Activated CD4-positive, alpha-beta T cell treated with anti-CD3 and anti-CD28 coated beads, Interleukin-2, Interleukin-4, amounts not matched to agents 100 ng/mL and 50 ng/mL, durations not matched to agents 16 hours and 8 hours (primary cell): ENCODE results near the gene ADAMTS4.
A peak's percentile ranks its signal among the peaks of the same experiment; 100 is the strongest.

ENCODE experiments used
- DNase-seq: peaks from one replicate; pipeline ENCODE4 v3.0.0-alpha.2; 2020; ENCODE audit warnings: low spot score

The ADAMTS4 gene

DNA sequence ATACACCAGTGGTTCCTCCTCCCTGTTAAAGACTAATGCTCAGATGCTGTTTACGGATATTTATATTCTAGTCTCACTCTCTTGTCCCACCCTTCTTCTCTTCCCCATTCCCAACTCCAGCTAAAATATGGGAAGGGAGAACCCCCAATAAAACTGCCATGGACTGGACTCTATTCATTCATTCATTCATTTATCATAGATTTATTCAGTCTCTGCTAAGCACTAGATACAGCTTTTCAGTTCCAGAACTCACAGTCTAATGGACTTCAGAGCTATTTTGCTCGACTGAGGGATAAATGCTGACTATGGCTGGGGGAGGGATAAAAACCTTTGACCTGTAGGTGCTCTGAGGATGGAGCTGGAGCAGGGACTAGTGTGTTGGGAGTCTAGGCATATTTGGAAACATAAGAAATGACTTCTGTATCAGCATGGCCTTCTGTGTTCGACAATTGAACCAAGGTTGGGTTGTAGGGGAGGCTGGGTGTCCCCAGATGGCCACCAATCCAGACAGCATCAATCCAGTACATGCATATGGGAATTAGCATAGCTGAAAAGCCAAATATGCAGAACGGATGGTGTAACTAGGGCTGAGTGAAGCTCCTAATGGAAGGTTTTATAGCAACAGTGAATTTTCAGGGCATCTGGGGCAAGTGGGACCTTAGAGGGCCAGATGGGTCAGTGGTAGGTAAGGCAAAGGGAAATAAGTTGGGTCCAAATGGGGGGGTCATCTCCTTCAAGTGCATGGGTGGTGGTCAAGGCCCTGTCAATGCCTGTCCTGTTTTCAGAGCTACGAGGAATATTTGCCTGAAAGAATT, 20.4 kb upstream of the ADAMTS4 start:
- no peak for DNase-seq

DNA sequence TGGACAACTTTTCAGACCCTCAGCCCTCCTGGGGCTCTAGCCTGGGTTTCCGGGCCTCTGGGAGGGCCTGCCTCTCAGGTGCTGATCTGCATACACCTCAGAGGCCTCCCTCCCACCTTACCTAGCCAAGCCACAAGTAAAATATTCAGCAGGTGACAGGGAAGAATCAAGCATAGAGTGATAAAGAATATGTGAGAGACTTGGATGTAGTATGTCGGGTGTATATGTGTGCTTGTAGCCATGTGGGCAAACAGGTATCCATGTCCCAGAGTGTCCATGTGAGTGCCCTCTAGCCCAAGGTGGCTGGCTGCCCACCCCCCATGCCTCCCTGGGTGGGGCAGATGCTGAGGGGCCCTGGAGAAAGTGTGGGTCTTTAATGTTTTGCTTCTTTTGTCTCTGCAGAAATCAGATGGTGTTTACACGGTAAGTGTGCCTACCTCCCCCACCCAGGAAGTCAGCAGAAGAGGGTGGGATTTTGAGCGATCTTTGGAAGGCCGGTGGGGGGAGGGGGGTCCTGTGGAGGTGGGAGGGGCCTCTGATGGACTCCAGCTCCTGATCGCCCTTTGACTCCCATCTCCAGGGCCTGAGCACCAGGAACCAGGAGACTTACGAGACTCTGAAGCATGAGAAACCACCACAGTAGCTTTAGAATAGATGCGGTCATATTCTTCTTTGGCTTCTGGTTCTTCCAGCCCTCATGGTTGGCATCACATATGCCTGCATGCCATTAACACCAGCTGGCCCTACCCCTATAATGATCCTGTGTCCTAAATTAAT, 19.6 kb upstream of the ADAMTS4 start:
- DNase-seq, result no peak

DNA sequence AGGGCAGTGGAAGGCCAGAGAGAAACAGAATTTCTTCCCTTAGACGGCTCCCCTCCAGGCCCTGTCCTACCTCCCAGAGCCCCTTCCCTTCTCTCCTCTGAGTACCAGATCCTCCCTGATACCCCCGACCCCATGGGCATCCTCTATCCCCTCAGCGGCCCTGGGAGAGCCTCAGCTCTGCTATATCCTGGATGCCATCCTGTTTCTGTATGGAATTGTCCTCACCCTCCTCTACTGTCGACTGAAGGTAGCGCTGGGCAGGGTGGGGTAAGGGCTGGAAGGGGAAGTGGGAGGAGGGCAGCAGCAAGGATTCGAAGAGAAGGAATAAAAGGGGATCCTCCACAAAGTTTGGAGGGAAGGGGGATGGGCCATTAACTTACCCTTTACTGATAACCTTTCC, 19.0 kb upstream of the ADAMTS4 start:
- no peak for DNase-seq

DNA sequence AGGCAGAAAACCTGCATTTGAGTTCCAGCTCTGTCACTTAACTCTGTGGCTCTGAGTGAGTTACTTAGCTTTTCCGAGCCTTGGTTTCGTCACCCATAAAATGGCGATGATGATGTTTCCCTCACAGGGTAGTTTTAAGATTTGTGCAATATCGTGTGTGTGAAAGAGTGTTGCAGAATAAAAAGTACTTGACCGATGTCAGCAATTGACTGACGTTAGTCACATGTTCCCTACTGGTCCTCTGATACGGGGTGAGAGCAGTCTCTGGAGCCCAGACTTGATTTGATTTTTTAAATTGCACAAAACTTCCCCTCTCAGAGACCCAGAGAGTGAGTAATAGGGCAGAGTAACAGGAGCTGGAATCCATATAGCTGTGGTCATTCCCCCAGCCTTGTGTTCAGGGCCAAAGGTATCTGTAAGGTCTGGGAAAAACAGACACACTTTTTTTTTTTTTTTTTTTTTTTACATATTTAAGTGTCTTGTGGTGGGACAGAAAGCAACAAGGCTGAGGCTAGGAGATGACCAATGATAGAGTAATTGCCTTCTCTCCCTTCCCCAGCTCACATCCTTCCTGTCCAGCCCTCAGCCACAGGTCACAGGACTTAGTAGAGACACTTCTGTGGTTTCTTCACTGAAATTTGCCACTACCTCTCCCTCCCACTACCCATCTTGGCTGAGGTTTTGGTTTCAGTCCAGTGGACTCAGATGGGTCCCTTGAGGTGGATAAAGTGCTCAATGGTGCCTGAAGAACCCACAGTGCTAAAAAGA, 18.3 kb upstream of the ADAMTS4 start:
- peak; percentile 24 for DNase-seq

DNA sequence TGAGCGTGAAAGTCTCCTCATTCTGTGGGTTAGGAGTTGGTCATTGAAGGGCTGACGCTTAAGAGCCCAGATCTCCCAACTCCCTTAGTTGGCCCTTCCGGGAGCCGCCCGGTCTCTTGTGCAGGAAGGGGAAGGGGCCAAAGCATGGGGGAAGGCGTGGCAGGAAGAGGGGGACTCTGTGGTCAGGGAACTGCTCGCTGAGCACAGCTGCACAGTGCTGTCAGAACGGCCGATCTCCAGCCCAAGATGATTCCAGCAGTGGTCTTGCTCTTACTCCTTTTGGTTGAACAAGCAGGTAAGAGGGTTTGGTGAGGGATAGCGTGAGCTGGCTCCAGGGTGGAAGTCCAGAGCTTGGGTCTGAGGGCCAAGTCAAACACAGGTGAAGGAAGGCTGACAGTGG, 16.2 kb upstream of the ADAMTS4 start, which contains the start of gene FCER1G:
Gene FCER1G (plus strand): TSS at position 220 of the 400 bp plus-strand sequence. CDS start 27 bp downstream, at position 247.
- DNase-seq, result no peak

DNA sequence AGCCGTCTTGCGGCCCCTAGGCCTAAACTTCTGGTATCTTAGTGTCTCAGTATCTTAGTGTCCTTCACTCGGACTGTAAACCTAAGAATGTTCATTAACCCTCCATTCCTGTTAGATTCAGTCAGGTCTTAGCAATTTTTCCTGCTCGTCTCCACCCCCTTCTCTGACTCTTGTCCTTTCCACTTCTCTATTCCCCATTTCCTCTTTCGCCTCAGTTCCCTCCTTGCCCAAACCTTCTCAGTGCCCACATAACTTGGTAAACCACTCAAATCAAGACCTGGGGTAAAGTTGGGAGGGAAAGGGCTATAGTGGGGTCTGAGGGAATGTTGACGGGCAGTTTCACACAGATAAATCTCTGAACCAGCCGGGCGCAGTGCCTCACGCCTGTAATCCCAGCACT, 15.5 kb upstream of the ADAMTS4 start:
- no peak for DNase-seq

DNA sequence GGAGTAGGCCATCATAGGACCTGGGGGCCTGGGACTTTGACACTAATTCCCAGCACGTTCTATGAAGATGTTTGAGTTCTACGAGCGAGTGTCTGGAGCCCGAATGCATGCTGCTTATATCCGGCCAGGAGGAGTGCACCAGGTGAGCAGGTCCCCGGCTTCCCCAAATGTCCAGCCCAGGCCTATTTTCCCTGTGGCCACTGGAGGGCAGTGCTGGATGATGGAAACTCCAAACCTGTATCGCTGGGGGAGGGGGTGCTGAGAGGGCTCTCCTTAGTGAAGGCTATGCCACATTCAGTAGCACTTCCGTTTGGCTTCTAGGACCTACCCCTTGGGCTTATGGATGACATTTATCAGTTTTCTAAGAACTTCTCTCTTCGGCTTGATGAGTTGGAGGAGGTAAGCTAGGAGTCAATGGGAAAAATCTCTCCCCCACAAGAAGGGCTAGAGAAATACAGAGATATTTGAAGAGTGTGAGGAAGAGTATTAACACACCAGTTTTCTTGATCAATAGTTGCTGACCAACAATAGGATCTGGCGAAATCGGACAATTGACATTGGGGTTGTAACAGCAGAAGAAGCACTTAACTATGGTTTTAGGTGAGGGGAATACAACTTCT, 11.0 kb upstream of the ADAMTS4 start:
- peak; percentile 67 for DNase-seq

DNA sequence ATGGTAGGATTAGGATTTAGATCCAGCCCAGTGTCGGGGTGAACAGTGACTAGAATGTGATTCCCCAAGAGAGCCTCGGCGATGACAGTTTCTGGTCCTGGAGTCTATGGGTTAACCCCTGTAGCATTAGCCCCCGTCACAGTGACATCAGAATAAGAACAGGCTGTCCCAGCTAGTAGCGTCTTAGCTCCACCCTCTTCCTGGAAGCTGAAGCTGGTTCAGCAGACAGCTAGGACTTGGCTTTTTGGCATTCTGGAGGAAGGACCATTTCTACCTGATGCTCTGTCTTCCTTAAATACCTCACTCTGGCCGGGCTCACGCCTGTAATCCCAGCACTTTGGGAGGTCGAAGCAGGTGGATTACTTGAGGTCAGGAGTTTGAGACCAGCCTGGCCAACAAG, 8.3 kb upstream of the ADAMTS4 start:
- no peak for DNase-seq

DNA sequence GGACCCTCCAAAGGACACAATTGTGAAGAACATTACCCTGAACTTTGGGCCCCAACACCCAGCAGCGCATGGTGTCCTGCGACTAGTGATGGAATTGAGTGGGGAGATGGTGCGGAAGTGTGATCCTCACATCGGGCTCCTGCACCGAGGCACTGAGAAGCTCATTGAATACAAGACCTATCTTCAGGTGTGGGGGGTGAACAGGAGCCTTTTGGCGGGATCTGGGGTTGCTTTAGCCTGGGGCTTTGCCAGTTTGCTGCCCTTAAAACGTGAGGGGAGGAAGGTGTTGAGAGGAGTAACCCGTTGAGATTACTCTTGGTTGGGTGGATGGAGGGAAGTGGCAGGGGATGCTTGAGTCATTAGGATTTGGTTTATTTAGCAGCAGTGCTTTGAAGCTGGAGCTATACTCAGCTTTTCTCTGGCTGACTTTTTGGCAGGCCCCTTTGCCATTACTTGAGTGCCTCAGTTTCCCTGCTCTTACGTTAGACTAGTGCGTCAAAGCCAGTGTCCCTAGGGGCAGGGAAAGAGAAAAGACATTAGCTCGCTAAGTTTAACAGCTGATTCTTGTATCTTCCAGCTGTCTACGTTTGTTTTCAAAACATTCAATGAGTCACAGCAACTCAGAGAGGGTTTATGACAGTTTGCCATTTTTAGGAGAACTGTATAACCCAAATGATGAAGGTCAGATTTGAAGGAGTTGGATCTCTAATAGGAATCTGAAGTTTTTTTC, 7.7 kb upstream of the ADAMTS4 start:
- DNase-seq, result no peak

DNA sequence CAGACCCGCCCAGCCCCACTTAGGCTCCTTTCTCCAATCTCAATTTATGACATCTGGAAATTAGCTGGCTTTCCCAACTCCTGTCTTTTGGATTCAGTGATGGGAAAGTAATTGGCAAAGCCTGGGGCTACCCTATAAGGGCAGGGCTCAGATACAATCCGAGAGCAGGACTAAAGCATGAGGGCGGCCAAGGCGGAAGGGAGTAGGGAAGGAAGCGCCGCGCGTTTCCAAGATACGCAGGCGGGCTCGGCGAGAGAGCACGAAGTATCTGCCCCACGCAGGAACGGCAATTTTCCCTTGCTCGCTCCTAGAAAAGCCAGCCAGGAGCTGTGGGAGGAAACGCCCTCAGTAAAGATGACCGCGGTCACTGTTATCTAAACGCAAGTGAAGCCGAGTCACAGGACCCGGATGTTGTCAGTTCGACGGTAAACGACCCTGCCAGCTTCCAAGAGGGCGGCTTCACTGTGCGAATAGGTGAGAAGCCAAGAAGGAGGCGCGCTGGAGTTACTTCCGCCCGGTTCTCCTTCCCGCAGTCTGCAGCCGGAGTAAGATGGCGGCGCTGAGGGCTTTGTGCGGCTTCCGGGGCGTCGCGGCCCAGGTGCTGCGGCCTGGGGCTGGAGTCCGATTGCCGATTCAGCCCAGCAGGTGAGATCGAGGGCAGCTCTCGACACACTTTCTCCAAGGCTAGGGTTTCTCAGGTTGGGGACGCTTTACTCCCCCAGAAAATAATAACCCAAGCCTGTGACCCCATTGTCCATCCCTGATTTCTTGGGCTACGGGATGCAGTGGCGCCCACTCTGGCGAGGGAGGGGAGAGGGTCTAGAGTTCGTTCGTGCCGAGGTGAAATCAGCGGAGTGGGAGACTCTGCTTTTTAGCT, 3.2 kb upstream of the ADAMTS4 start, which contains the start of gene NDUFS2:
Gene NDUFS2 (plus strand): TSS at position 532 of the 877 bp plus-strand sequence. CDS start 19 bp downstream, at position 551.
- DNase-seq, result peak; percentile 98

DNA sequence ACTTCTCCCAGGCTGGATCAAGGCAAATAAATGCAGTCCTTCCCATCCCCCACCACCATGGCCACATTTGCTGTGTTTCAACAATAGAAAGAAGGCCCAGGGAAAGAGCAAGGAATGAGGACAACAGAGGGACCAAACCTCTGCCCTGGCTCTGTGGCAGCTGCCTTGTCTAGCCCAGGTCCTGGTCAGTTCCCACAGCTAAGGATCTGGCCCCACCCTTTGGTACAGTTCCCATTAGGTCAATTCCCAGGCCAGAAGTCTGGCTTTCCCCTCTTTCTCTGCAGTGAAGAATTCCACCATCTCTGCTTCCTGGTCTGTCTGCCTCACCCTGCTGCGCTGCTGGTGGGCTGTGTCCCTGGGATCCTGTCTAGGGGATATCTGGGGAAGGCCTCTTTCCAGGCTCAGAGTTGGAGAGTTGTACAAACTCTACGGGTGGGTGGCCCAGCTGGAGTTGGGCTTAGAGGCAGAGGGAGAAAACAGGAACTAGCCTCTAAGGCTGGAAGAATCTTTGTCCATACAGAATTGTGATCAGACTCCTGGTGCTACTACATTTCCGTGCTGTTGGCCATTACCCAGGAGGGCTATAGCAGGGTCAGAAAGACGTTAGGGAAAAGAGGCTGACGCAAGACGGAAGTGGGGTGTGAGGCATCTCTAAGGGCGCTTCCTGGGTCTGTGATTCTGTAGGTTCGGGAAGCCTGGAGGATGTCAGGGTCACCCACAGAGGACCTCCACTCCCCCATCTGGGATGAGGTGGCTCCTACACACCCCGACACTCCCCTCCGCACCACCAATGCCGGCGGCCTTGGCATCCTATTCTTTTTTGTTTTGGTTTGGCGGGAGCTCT, 2.4 kb upstream of the ADAMTS4 start:
- no peak for DNase-seq

DNA sequence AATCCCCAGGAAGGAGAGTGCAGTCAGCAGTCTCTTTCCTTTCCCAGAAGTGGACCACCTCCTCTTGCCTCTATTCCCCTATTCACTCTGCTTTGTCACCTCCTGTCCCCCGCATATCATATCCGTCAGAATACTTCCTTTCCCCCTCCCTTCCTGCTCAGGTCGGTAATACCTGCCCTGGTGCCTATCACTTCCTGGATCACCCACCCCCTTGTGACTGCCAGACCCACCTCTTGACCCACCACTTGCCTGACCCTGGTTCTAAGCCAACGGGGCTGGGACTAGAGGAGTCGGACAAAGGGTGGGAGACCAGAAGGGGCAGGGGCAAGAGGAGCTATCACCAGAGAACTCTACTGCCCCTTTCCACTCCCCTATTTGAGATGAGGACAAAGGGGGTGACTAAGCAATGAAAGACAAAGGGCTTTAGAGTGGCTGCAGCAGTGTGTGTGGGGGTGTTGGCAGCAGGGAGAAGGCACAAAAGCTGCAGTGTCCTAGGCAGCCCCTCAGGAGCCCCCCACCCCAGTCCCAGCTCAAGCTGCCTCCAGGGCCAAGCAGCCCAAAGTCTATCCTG, 1.7 kb upstream of the ADAMTS4 start:
- no peak for DNase-seq

DNA sequence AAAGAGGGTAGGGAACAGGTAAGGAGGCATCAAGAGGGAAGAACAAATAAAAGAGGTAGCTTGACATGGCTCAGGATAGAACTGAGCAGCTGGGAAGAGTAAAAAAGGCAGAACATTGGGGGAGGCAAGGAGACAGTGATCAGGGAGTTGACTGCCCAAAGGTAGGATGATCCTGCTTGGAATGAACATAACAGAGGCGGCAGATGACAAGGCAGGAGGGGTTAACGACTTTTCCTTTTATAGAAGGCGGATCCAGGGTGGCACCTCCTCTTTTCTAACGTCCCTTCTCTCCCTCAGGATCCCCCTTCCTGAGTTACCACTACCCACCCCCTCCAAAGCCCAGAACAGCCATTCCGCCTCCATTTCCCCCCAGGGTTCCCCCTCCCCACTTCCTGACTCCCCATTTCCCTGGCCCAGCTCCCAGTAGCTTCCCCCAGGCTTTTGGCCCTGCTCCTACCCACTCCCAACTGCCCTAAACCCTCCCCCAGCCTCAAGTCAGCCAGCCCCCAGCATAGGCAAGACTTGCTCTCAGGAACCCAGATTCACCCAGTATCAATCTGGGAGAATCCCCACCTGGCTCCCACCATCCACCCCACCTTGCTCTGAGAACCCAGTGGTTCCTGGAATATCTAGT, 769 bp upstream of the ADAMTS4 start:
- no peak for DNase-seq

DNA sequence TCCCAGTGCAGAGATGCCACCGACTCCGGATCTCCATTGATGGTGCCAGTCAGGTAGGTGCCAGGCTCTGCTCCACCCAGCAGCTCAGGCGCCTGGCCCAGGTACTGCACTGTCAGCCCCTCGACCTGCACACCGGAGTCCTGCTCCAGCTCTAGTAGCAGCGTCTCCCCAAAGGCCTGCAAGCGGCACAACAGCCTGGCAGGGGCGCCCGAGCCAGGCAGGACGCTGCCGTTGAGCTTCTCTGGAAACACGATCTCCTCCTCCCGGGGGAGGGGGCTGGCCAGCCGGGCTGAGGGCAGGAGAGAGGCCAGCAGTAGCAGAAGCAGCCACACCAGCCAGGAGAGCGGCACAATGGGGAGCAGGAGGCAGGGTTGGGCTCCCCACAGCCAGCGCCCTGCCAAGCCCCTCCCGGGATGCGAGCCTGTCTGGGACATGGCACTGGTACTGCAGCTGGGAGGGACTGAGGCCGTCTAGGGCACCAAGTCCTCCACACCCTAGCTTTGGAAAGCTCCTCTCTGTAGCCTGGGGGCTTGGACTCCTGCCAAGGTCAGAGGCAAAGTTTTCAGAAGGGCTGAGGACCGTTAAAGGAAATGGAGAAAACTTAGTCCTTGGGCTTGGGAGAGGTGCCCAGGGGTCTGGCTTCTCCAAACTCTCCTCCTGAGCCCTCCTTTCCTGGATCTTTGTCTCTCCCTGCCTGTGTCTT, 509 bp downstream of the ADAMTS4 start:
- DNase-seq, result no peak

DNA sequence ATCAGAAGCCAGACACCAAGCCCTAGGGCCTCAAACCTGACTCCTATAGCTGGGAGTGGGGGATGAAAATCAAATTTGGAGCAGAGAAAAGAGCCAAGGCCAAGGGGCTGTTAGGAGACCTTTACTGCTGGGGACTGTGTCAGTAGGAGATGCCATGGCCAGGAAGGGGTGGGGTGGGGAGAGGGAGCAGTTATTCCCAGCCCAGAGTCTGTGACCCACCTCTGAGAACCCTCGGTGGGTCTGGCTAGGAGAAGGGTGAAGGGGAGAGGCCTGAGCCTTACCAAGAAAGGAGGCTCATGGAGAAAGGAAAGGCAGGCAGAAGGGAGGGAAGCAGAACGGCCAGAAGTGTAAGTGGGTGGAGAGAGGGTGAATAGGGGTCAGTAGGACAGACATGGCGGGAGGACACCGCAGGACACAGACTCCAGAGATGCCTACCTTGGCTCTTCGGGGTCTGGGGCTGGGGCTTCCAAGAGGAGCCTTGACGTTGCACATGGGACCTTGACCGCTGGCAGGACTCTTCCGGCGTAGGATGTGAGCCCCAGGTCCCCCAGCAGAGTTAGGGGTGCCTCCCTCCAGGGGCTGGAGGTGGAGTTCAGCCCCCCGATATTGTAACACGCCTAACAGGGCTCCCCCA, 1.2 kb downstream of the ADAMTS4 start:
- no peak for DNase-seq

DNA sequence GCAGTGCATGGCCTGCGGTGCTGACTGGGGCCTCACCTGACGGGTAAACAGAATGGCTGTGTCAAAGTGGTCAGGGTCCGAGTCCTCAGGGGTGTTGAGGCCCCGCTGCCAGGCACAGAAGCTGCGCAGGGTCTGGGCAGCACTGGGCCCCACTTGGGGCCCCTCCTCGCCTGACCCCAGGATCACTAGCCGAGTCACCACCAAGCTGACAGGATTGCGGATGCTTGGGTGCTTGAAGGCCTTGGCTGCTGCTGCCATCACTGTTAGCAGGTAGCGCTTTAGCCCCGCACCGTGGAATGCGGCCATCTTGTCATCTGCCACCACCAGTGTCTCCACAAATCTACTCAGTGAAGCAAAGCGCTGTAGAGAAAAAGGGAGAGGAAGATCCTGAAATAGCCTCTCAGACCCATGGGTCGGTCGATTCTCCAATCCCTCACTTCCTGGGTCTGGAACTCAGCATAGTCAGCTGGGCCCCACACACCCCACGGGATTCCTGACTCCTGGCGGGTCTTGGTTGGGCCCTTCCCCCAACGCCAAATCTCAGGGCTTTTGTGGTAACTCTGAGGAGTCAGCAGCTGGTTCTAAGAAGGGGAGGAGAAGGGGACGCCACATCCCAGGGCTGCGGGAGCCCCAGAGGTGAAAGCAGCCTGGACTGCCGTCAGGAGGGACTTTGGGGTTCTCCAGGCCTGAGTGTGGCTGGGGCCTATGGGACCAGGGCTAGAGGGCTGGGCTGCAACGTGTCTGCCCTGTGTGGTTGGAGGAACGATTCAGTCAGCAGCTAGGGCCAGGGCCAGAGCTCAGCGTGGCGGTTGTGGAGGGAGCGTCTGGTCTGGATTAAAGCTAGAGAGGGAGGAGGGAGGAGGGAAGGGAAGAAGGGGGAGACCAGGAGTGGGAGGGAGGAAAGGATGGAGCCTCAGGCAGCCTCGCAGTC, 2.1 kb downstream of the ADAMTS4 start:
- DNase-seq, result no peak
